Tongue (tissue), 2 donors: ENCODE data around the gene STARD4. TPM values are rescaled to one million over a fixed set of nuclear protein-coding genes. Genes with fewer than 3 reads are reported as not detected.

Experiments used
- DNase-seq: peaks from one replicate; pipeline ENCODE4 v3.0.0-alpha.2; 2015
- total RNA-seq: library from RNA; depleted of rRNA; stranded (reverse); fragments of >200 nt; gene quantifications from one replicate; pipeline ENCODE4 v1.2.3, GENCODE V29; 2014

STARD4 gene
- total RNA-seq, 1 donor from 2014 or later = 21.6 TPM

DNA sequence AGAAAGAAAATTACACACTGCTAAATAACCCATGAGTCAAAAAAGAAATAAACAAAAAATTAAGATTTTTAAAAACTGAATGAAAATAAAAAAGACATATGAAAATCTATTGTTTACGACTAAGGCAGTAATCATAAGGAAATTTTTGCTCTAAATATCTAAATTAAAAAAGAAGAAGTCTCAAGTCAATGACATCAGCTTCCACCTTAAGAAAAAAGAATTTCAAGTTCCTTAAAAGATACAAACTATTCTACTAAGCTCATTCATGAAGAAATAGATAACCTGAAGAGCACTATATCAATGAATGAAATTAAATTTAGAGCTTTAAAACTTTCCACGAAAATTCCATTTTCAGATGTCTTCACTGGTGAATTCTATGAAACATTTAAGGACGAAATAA lies 15.7 kb upstream of the STARD4 start:
- no peak for DNase-seq

DNA sequence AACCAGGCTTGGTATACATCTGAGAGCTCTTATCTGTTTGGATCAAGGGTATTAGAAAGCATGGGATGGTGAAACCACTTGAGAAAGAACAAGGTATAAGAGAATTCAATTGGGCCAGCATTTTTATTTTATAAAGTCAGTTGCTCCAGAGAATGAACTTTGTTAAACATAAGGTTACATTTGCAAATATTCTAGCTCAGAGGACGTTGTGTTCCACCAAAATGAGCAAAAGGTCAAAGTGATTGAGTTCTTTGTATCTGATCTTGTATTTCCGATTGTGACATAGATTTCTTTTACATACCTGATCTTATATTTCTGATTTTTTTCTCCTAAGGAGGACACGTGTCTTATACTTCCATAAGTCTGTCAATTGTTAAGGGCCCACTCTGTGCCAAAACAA lies 8.6 kb upstream of the STARD4 start:
- DNase-seq = no peak

DNA sequence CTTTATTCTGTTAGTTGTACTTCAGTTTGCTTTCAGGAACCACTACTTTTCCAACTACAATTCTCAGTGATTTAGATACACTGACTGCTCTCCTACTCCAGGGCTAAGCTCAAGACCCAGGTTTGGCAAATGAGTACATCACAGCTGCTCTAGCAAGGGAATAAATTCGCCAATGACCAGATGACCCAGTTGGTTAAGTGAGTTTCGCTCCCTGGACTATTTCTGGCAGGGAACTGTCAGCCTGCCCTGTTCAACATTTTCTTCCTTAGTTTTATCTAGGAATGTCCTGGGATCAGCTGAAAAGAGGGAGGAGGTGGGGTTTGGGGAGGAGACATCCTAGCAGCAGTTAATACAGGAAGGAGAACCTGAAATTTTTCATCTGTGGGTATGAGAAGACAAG lies 6.4 kb upstream of the STARD4 start:
- DNase-seq = no peak

DNA sequence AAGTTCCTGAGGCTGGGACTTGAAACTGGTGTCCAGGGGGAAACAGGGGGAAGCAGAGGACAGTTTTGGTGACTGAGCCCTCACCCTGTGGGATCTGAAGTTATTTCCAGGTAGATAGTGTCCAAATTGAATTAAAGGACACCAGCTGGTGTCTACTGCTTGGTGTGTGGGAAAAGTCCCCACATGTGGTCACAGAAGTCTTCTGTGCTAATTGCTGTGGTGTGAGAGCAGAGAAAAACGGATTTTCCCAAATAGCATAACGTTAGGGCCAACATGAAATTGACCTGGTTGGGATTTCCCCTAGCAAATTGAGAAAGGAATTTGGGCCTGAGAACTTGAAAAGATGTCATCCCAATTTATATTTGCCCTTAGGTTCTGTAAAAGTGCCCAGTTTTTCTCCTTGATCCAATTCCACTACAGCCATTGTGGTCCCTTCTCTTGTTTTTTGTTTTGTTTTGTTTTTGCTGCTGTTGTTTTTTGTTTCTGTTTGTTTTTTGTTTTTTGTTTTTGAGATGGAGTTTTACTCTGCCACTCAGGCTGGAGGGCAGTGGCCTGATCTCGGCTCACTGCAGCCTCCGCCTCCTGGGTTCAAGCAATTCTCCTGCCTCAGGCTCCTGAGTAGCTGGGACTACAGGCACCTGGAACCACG lies 5.6 kb upstream of the STARD4 start:
- DNase-seq = no peak

DNA sequence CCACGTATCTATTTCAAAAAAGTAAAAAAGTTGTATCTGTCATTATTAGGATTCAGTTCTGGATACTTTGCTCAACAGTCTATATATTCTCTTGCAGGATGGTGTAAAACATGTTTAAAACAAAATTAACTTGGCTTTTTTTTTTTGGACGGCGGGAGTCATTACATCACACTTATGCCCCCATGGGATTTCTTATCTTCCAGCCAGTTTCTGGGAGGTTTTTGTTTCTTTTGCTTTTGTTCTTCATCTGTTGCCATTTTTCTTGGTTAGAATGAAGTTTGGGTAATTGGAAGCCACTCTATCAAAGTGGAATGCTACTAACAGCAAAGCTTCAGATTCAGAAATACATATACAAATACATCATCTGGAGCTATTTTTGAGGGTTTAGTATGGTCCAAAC lies 1.8 kb upstream of the STARD4 start:
- no peak for DNase-seq

DNA sequence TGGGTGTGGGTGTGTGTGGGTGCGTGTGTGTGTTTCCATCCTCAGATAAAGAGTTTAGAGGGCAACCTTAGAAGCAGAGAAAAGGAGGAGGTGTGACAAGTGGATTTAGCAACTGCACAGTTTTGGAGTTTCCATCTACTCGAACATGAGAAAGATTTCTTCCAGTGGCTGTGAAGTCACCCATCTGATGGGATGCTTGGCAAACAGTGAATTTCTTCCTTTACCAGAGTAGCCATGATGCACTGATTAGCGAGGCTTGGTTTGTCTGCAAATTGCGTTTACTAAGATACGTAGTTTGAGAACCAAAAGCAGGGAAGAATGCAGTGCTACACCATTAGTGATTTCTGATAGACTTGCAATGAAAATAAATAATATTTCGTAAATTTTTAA lies 791 bp upstream of the STARD4 start:
- no peak for DNase-seq

DNA sequence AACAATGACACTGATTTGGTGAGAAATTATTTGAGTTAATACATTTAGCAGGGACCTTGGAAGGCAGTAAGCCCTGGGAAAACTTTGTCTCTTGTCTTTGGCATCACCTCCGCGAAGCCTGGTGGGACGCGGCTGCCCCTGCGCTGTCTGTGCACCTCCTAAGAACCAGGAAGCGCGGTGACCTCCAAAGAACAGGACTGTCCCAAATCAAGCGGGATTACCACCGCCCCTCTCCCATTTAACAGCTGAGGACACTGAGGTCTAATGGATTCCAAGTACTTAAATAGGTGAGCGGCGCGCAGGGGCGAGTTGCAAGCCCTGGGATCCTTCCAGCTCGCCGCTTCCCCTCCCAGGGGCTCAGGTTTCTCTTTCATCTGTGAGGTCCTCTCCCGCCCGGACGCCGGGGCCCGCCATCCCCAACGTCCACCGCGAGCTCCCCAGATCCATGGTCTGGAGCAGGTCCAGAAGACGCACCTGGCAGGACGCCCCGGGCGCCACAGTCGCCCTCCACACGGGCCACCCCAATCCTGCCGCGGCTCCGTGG lies 432 bp downstream of the STARD4 start:
- DNase-seq = no peak

DNA sequence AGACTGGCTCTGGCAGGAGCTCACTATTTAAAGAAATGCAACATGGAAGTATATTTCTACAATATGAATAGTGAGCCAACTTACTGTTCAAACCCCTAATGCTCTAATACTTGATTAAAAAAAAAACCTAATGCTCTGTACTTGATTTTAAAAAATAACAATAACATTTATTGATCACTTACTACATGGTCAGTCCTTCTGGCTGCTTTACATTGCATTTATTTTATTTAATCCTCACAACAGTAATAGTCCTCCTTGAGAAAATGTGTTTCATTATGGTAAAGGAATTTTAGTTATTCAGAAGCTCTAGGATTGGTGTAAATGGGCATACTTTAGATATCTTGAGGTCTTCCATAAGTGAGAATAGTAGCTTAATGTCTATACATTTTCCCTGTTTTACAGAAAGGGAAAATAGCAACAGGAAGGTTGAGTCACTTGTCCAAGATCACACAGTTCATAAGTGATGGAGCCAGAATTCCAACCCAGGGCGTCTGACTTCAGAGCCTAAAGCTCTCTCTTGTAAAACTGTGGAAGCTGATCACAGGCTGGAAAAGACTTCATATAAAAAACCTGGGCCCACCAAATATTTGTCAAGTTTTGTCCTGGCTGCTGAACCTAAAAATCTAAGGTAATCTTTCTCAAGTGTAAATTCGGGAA lies 1.0 kb downstream of the STARD4 start:
- DNase-seq = peak; percentile 25

DNA sequence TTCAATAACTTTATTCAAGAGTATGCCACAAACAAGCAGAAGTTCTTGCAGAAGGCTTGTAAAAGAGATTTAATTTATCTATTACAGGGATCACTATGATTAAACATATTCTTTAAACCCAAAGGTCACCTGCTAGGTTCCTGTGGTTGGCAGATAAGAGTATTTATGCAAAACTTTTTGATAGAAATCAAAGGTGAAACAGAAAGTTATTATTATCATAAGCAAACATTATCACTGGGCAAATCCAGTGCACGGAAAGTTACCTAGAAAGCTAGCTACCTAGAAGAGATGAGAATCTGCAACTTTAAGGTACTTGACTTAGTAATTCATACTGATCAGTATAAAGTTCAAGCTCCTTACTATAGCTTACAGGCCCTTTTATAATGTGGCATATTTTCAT lies 3.2 kb downstream of the STARD4 start:
- no peak for DNase-seq

DNA sequence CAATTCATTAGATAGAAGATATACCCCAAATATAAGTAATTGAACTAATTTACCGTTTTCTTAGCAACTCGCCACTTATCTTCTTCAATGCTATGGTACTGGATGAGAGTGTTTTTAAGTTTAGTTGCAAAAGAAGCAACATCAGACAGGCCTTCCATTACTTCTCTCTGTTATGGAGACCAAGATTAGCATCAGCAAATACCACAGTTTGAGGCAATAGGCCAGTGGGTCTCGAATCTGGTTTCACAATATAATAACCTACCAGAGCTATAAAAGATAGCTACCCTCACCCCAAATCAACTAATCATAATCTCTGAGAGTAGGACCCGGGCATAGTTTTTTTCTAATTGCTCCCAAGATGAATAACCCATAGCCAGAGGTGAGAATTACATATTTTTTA lies 5.1 kb downstream of the STARD4 start:
- DNase-seq = no peak

DNA sequence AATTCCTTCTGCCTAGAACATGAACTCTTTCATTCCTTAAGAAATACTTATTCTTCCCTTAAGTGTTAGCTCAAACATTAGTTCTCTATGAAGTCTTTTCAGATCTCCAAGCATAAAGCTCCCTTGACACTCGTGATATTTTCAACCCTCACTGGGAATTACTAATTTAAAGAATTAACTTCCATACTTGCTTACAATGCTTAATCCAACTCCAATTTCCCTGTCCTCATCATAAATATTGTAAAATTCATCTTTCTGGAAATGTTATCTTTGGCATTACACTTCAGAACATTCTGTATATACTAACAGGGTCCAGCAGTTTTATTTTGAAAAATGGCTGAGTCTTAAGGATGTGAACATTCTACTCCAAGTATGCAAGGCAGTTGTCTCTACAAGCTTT lies 7.2 kb downstream of the STARD4 start:
- DNase-seq = no peak

DNA sequence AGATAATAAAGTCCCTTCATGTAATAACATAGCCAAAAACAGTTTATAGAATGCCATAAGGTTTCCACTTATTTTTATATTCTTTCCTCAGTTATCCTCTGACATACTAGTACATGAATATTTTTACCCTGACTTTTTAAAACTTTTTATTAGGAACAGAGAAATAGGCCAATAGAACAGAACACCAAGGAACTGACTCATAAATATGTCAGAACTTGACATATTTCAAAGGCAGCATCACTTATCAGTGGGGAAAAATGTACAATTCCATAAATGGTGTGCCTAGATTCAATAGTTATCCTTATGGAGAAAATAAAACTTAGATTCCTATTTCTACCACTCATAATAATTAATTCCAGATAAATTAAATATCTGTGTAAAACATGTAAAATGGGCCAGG lies 9.4 kb downstream of the STARD4 start:
- DNase-seq = no peak

DNA sequence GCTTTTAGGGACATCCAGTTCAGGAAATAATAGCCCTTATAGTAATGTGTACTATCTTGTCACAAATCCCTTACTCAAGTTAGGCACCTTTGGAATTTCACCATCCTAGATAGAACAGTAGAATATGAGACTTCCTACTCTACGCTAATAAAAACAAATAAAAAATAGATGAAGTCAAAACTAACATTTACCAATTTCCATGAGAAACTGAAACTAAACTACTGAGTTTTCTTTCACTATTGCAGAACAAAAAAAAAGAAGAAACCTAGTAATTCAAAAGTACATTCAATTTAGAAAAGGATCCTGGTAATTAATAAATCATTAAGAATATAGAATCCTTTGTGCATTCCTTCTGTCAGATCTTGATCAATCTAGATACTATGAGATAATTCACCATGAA lies 14.0 kb downstream of the STARD4 start:
- no peak for DNase-seq

DNA sequence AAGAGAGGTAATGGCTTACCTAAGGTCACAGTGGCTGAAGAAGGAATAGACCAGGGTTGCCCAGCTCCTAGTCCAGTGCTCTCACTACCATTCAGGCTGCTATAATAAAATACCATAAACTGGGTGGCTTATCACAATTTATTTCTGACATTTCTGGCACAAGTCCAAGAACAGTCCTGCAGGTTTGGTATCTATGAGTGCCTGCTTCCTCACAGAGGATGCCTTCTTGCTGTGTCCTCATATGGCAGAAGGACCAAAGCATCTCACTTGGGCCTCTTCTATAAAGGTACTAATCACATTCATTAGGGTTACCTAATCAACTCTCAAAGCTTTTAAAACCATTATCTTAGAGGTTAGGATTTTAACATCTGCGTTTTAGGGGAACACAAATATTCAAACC lies 17.2 kb downstream of the STARD4 start:
- DNase-seq = no peak

DNA sequence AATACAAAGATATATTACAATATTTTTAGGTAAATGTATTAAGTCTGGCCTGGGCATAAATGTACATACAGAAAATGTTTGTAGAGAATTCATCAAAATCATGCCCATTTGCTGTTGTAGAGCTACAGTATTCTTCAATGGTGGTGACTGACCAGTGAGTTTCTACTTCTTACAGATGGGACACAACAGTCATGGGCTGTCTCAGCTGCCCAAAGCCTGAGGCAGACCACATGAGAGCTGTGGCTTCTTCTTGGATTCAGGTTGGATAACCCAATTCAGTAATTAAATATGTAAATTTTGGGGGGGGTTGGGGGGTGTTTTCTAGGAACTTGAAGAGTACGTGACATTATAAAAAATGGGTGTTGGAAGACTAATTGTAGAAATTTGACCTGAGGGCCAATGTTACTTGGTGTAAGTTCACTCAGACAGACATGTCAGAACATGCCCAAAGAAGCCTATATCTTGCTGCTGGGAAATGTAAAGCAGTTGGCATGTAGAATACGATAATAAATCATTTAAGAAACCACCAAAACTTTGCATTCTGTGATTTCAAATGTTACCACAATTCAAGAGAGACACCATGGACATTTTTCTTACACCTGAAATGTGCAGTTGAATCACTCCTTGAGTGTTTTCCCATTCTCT lies 17.9 kb downstream of the STARD4 start:
- no peak for DNase-seq

DNA sequence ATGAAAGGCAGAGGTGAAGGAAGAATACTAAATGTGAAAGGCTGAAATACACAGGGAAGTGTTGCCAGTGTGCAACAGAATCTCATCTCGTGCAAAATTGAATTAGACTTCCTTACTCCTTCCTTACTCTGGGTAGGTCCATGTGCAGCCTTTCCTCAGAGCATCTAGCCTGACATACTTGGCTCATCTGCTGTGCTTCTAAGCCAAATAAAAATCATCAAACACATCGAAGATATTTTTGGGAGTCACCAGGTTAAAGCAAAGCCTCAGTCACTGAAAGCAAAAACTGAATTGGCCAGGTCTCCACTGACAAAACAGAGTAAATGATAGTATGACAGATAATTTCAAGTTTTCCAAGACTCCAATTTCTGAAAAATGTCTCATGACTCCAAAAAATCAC lies 19.3 kb downstream of the STARD4 start:
- no peak for DNase-seq

DNA sequence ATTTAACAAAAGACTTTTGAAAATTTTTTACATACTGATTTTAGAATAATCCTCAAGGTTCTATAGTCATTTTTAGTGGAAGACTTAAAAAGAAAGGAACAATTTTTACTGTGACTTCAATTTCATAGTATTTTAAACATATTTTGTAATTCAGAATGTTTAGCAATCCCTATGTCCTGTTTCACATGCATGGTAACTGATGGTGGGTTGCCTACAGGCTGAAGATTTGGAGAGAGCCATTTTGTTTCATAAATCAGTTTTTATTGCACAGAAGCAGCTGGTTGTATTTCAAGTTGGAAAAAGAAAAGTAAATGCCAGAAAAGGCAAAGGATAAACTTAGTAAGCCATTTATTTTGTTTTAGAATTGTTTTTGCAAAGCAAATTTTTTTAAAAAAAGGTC lies 24.0 kb downstream of the STARD4 start:
- no peak for DNase-seq

DNA sequence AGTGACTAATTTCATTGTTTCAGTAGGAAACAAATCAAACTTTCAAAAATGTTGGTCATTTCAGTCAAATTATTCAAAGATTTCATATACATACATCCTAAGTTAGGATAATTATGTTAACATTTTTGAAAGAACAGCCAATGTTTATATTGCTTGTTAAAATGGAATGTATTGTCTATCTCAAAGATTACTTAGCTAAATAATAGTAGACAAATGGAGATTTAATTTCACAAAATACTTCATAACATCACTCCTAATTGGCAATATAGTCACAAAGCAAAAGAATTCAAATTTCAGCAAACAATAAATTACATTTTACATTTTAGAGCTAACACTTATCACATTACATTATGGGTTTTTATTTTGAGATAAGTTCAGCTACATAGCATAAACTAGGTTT lies 25.4 kb downstream of the STARD4 start:
- DNase-seq = no peak

DNA sequence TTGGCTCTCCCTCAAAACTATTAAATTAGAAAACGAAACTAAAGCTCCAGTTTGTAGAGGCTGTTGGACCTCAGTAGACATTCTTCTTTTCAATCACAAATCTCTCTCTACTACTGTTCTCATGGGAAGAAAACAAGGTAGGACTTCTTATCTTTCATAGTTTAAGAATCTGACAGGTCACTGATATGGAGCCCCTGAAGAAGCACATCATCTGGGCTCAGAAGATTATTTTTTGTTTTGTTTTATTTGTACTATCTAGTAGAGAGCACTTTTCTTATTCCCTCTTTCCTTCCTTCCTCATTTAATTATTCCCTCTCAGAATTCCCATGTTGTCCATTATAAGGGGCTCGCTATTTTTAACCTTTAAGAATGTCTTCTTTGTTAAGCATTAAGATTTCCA lies 26.3 kb downstream of the STARD4 start:
- no peak for DNase-seq

DNA sequence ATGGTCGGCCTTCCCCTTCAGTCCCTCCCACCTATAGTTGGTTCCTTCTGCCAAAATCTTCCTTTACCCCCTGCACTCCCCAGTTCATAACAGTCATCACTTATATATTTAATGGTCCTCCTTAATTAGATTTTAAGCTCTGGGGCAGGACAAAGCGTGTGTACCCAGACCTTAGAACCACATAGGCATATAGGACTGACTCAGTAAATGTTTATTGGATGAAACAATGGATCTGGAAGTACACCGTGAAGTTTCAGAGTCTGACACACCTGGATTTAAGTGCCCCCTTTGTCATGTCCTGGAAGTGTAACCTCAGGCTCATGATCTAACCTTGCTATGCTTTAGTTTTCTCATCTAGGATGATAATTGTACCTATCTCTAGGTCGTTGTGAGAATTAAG lies 32.0 kb downstream of the STARD4 start:
- DNase-seq = no peak

DNA sequence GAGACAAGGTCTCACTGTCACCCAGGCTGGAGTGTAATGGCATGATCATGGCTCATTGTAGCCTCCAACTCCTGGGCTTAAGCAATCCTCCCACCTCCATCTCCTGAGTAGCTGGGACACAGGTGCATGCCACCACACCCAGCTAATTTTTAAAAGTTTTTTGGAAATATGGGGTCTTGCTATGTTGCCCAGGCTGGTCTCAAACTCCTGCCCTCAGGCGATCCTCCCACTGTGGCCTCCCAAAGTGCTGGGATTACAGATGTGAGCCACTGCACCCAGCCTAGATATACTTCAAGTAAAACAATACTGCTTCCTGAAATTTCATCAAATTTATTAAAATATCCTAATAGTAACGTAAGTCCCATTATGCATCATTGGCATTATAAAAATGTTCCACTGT lies 33.4 kb downstream of the STARD4 start:
- no peak for DNase-seq

DNA sequence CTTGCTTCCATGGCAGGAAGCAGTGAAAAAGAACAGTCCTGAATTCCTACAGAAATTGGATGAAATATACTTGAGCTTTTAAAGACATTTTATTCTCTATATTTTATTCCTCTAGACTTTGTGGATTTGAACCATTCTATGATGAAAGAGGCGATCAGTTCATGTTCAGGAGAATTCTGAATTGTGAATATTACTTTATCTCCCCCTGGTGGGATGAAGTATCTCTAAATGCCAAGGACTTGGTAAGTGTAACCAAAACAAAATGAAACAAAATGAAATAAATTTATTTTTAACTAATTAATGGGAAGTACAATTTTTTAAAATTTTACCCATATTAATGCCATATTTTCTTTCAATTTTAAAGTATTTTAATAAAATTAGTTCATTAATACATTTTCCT lies 34.1 kb downstream of the STARD4 start:
- no peak for DNase-seq

DNA sequence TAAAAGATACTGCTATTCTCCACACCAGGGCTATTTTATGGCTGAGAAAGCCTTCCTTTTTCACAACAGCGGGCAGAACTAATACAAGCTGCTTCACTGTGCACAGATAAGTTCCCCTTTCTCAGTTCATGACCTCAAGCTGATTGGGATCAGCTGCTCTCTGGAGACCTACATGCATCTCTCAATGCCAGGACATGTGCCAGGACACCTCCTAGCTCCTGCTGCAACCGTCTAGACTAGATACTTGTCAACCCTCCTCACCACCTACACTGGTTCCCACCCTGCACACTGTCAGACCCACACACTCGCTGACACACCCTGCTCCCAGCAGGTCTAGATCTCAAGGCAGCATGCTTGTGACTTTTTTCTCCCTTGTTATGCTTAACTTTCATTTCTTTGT lies 39.8 kb downstream of the STARD4 start:
- DNase-seq = no peak

DNA sequence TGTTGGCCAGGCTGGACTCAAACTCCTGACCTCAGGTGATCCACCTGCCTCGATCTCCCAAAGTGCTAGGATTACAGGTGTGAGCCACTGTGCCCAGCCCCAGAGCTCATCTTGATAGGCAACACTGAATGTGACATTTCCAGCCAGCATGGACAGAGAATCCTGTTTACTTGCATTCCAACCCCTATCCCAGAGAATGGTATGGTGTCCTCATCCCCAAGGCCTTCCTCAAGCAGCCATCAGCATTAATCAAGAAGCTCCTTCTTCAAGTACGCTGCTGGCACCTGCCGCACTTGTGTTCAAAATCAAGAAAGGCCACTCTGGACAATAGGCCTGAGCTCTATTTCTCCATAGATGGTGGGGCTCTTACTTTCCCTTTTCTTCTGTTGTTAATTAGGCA lies 40.2 kb downstream of the STARD4 start:
- no peak for DNase-seq
